ENCODE data around the gene ATF6.

GRCh38 chr1:161940866-161941591 lies 174.9 kb downstream of the ATF6 start:
- TF ChIP-seq REST (IDR thresholded peaks at IDR 0.05): no peak
- TF ChIP-seq SP1 (IDR thresholded peaks at IDR 0.05): no peak
- TF ChIP-seq GABPA (IDR thresholded peaks at IDR 0.05 in 1 of 2, conservative IDR thresholded peaks at IDR 0.05 in 1 of 2): no peak
- TF ChIP-seq CTCF (IDR thresholded peaks at IDR 0.05; ENCODE audit: low read depth, low read length, missing input control): no peak
- no peak for TF ChIP-seq YY1 (IDR thresholded peaks at IDR 0.05)
- TF ChIP-seq TAF1 (conservative IDR thresholded peaks at IDR 0.05): no peak
- no peak for TF ChIP-seq MAX (IDR thresholded peaks at IDR 0.05)
- TF ChIP-seq ZBTB33 (IDR thresholded peaks at IDR 0.05): no peak
- TF ChIP-seq FOXA1 (IDR thresholded peaks at IDR 0.05): no peak
- no peak for TF ChIP-seq EGR1 (IDR thresholded peaks at IDR 0.05; ENCODE audit: low read depth in 2 of 2)
- no peak for TF ChIP-seq ATF3 (IDR thresholded peaks at IDR 0.05)
- no peak for TF ChIP-seq FOXA2 (IDR thresholded peaks at IDR 0.05)
- TF ChIP-seq HNF4G (IDR thresholded peaks at IDR 0.05): no peak

All from liver (tissue), 3 donors.